Measurements from ENCODE around the gene R3HDM2.
"Not testable (repeated sequence)": the region's sequence is repeated elsewhere in the genome, so short reads cannot be mapped to it uniquely, and the experiment has no call there.

DNA sequence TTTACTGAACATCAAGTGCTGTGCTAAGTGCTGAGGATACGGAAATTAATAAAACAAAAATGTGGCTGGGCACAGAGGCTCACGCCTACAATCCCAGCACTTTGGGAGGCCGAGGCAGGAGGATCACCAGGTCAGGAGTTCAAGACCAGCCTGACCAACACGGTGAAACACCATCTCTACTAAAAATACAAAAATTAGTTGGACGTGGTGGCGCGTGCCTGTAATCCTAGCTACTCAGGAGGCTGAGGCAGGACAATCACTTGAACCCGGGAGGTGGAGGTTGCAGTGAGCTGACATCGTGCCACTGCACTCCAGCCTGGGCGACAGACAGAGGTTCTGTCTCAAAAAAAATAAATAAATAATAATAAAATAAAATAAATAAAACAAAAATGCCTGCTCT is 3.9 kb downstream of the R3HDM2 start:
- TF ChIP-seq, protein P1, sequence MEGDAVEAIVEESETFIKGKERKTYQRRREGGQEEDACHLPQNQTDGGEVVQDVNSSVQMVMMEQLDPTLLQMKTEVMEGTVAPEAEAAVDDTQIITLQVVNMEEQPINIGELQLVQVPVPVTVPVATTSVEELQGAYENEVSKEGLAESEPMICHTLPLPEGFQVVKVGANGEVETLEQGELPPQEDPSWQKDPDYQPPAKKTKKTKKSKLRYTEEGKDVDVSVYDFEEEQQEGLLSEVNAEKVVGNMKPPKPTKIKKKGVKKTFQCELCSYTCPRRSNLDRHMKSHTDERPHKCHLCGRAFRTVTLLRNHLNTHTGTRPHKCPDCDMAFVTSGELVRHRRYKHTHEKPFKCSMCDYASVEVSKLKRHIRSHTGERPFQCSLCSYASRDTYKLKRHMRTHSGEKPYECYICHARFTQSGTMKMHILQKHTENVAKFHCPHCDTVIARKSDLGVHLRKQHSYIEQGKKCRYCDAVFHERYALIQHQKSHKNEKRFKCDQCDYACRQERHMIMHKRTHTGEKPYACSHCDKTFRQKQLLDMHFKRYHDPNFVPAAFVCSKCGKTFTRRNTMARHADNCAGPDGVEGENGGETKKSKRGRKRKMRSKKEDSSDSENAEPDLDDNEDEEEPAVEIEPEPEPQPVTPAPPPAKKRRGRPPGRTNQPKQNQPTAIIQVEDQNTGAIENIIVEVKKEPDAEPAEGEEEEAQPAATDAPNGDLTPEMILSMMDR (IDR thresholded peaks at IDR 0.05), result not testable (repeated sequence)
- TF ChIP-seq POLR2A (IDR thresholded peaks at IDR 0.05), result not testable (repeated sequence)

All from adrenal gland (tissue), 5 donors.